DMS79 treated with DMSO at 0.1 percent for 48 hours (cell line): ENCODE results near the gene CSRP2.
A peak's percentile ranks its signal among the peaks of the same experiment; 100 is the strongest.

Source experiments
- DNase-seq: peaks from one replicate; lab custom pipeline; 2025; lab: John Stamatoyannopoulos, UW

Gene CSRP2

DNA sequence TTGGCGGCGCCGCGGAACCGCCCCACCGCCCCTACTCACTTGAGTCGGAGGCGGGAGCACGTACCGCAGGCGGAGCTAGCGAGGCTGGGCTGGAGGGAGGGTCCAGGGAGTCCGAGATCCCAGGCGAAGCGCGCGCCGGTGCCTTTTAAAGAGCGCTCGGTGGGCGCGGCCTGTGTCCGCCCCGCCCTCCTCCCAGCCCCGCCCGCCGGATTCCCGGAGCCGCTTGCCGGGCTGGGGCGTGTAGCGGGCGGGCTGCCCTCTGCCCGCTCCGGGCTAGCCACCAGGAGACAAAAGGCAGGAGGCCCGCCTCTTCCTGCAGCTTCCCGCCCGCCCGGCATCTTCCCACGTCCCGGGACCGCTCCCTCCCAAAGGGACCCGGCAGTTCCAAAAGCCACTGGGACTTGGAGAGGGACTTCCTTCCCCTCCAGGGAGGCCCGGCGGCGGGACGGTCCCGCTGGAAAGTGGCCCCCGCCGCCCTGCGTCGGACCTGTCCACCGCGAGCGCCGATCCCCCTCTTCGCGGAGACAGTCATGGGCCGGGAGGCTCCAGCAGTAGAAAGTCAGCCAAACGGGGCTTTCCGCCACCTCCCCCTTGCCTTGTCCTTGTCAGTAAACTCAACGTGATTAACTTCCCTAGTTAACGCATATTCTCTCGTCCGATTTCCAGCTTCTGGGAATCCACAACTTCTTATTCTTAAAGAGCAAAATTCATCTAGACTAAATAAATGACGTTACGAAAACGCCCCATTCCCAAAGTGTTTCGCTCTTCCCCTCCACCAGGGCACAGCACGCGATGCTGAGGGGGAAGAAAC, at the start of gene CSRP2:
Gene CSRP2 (minus strand): TSS at position 121 of the 811 bp plus-strand sequence. CDS start 12,759 bp downstream, outside the sequence.
- peak; percentile 79 for DNase-seq

DNA sequence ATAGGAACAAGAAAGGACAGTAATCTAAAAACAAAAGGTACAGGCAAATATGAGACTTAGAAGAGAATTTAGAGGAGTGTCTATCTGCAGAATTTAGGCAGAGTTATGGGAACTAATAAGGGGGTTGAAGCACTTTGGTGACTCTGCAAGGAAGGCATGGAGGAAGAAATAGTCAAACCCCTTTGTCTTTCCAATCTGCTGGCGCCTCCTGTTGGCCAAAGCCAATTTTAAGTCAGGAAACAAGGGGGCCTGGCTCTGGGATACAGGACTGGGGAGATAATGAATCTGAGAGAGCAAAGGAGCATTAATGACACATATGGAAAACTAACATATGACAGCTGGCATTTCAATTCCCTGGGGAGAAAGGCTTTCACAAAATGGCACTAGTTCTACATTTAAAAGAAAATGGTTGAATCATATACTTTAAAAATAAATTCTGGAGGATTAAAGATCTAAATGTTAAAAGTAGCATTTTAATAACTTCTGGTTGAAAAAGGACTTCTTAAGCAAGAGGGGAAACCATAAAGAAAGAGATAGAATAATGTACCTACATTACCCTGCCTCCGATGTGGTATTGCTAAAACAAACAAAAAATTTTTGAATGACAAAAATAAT, 48.5 kb upstream of the CSRP2 start:
- no peak for DNase-seq

DNA sequence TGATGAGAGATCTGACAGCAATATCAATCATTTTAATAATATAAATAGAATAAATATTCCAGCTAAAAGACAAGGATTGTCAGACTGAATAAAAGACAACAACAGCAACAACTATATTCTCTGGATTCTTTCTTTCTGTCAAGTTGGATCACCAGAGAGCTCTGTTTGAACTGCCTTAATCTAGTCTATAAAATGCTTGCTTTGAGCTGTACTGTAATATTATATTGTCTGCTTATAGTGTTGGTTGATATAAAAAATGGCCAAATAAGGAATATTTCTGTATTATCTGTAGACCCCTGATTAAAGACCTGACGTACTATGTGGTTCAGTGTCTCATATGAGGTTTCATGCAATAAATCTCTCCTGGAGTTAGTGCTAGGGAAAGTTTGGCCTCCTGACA, 46.3 kb upstream of the CSRP2 start:
- no peak for DNase-seq

DNA sequence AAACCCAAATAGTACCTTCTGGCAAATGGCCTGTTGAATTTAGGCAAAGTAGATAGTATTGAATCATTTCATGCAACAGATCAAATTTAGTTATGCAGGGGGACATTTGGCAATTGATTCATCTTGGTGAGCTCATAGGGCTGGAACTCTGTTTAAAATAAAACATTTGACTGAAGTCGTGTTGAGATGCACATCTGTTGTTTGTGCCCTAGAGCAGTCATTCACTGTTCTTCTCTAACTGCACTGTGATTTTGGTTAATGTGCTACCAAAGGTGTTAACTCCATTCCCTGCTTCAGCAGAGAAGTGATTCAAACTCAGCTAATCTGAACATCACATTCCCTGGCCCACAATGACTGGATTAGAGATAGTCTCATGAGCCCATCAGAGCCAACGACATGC, 44.0 kb upstream of the CSRP2 start:
- no peak for DNase-seq

DNA sequence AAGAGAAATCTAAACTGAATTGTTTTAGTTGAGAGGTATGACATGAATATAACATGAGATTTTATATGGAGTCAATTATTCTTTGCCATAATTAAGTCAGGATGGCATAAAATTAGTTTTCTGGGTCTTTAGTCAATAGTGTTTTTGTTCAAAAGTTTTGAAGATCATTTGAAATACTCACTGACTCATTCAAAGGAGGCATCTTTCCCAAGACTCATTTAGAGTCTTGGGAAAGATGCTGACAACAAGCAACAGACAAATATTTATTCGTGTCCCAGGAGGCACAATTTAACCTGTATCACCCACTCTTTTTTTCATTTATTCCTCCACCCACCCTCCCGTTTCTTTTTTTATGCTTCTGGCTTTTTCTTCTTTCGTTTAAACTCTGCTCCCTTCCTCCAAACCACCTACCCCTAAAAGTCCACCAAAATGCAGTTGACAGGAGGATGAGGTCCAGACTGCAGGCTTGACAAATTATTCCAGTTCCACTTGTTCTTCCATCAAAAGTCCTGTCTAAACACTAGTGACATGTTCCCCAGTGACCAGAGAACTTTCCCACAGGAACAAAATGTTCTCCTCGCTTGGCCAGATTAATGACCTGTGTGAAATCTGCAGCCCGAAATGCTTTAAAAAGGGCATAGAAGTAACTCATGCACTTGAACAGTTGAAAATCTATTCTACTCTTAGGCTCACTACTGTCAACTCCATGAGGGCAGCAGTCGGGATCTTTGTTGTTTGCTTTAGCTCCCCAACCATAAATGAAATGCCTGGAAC, 43.3 kb upstream of the CSRP2 start:
- no peak for DNase-seq

DNA sequence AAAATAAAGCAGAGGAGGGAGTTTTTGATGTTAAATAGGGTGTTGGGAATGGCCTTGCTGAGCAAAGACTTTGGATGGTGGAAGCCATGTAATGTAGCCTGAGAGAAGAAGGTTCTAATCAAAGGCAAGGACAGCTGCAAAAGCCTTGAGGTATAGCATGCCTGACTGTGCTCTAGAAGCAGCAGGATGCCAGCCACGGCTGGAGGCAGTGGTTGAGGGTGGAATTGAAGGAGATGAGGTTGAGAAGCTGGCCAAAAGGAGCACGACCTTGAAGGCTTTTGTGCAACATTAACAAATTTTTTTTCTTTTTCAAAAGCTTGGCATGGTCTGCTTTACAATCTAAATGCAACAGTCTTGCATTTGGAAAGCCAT, 42.3 kb upstream of the CSRP2 start:
- no peak for DNase-seq

DNA sequence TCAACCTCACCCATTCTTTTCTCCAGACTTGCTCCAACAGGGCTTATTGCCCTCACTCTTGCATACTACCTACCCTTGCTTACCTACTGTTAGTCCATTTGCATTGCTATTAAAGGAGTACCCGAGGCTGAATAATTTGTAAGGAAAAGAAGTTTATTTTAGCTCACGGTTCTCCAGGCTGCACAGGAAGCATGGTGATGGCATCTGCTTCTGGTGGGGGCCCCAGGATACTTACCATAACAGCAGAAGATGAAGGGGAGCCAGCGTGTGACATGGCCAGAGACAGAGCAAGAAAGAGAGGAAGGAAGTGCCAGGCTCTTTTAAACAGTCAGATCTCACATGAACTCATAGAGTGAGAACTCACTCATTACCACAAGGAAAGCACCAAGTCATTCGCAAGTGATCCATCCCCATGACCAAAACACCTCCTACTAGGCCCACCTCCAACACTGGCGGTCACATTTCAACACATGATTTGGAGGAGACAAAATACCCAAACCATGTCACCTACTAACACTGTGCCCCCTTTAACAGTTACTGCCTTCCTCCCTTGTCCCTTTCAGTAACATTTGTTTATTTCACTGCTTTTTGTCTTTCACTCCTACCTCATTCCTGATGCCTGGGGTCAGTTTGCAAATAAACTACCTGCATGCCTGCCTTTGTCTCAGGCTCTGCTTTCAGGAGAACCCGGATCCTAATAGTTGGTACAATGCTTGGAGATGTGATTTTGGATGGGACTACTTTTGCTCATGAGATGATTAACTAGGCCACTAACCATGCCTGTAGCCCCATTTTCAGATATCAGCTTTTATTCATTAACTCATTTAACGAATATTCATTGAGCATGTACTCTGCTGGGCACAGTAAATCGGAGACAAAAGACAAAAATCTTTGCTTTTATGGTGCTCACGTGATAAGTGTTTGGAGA, 41.6 kb upstream of the CSRP2 start:
- DNase-seq = no peak

DNA sequence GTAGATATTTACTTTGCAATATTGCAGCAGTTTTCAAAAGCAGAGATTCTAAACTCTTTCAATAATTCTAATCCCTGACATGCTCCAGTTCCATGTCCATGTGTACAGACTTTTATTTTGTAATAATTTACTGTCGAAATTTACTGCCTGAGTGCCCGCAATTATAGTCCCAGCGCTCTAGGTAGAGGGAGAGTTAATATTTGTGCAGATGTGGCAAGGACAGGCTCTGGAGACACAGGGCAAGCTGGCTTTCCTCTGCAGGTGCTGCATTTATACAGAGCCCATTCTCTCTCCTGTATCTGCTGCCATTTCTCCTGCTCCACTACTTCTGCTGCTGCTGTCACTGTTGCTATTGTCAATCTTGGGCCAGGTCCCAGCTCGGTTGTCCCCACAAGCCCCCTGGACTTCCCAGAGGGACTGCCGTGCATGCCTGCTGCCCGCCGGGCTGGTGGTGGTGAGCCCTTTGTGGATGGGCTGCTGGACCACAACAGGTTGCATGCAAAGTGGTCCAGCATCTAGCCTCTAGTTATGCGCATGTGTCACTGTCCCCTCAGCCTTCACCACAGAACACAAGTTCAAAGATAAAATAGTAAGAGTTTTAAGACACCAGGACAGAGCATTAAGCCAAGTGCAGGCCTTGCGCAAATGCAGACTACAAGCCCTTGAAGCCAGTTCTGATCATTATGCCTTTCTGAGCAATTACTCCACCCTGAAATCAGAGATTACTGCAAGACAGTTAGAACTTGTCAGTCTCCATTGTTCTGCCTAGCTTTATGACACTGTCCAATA, 40.8 kb upstream of the CSRP2 start:
- no peak for DNase-seq

DNA sequence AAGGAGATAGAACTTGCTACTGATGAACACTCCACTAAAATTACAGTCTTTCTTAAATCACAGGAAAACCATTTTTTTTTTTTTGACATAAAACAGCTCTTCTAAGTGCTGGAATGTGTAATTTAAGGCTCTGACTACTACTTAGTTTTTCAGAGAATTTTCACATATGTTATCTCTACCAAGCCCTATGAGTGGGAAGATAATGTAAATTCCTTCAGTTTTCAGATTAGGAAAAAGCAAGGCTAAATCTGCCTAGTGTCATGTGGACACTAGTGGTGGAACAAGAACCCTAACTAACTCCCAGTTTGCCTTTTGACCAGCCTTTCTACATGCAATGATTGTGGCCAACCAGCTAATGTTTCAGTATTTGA, 37.3 kb upstream of the CSRP2 start:
- DNase-seq = no peak

DNA sequence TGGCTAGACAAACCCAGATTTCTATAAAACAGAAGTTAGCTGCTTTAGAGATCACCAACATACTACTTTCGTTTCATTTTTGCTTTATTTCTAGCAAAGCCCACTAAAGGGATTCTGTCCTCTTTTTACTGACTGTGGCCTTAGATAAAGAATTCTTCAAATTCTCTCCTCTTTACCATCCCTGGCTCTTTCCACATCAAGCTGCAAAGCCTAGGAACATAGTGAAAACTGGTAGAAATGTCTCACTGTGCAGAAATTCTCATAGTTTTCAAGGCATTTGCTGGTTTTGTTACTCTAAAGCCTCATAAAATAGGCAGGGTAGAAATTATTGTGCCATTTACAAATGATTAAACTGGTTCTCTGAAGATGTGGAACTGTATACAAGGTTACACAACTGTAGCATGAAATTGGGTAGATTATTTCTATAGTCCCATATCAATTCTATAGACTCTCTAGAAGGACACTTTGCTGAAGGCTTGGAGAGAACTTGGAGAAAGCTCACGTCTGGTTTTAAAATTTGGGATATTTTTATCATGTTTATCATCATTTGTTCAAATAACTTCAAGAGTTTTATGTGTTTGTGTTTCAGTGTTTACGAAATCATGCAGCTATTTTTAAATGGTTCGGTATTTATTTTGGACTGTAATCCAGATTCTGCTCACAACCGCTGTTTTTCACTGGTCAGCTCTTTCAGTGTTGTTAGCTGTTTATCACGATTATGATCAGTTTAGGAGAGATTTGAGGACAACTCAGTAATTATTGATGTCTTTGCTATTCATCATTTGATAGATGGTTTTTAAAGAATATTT, 36.7 kb upstream of the CSRP2 start:
- no peak for DNase-seq

DNA sequence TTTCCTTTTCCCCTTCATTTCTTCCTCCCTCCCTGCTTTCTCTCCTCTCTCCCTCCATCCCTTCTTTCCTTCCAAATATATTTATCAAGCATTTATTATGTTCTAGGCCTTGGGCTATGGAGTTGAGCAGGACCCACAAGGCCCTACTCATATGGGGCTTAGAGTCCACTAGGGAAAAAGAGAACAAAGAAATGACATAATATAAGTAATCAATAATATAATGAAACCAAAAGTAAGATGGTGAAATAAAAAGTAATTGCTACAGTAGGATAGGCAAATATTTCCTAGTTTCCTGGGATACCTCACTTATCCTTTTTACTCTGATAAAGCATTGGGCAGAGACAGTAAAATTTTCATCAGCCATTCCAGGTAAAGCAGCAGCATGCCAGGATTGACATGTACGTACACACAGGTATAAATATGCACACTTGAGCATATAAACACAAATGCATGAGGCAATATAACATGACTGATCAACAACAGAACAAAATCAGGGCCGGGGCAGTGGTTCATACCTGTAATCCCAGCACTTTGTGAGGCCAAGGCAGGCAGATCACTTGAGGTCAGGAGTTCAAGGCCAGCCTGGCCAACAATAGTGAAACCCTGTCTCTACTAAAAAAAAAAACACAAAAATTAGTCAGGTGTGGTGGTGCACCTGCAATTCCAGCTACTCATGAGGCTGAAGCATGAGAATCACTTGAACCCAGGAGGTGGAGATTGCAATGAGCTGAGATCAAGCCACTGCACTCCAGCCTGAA, 35.5 kb upstream of the CSRP2 start:
- no peak for DNase-seq

DNA sequence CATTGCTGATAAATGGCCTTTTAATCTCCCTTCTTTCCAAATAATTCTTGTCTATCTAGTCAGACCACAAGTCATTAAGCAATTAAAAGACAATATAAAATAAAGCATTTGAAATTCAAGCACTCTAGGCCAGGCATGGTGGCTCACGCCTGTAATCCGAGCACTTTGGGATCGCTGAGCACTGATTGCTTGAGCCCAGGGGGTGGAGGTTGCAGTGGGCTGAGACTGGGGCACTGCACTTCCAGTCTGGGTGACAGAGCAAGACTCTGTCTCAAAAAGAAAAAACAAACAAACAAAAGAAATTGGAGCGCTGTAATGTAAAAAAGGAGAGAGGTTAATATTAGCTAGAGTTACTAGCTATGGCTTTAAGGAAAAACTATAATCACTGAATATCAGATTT, 30.5 kb upstream of the CSRP2 start:
- DNase-seq = peak; percentile 8

DNA sequence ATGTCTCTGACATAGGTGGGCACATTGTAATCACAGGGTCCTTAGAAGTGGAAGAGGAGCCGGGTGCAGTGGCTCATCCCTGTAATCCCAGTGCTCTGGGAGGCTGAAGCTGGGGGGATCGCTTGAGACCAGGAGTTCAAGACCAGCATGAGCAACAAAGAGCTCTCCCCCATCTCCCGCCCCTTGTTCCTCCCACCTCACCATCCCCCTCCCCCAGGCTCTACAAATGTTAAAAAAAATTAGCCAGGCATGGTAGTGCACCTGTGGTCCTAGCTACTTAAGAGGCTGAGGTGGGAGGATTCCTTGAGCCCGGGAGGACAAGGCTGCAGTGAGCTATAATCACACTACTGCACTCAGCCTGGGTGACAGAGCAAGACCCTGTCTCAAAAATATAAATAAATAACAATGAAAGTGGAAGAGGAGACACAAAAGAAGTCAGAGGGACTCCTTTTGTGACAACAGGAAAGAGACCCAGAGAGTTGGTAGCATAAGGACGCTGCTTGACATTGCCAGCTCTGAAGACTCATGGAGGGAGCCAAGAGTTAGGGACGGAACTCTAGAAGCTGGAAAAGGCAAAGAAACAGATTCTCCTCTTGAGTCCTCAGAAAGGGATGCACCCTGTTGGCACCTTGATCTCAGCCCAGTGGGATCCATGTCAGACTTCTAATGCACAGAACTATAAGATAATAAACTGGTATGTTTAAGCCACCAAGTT, 29.6 kb upstream of the CSRP2 start:
- DNase-seq = no peak

DNA sequence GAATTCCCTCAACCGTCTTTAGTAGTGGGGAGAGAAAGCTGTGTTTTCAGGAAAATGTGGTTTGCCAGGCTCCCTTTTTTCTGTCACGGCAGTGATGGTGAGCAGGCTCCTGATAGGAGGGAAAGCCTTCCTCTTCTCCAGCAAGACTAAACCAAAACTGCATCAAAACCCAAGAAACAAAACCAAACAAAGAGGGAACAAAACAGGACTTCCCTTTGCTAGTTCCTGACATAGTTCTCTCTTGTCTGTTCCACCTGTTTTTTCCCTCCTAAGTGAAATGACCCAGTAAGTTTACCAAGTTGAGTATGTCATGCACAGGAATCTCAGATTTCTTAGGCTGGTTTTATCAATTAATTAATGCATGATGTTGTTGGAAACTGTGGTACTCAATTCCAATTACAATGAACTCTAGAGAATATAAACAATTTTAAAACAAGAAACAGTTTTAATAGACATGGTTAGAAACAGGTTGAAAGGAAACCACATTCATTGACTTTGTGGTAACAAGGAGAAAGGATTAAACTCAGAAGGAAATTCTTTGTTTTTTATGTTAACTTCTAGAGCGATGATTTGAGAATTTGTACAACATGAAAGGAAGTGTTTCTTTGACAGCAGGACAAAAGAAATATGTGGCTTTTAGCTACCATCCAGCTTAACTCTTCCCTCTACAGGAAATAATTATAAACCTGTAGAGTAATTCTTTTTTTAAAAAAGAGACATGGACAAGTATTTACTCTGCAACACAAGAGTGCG, 23.0 kb upstream of the CSRP2 start:
- DNase-seq = no peak

DNA sequence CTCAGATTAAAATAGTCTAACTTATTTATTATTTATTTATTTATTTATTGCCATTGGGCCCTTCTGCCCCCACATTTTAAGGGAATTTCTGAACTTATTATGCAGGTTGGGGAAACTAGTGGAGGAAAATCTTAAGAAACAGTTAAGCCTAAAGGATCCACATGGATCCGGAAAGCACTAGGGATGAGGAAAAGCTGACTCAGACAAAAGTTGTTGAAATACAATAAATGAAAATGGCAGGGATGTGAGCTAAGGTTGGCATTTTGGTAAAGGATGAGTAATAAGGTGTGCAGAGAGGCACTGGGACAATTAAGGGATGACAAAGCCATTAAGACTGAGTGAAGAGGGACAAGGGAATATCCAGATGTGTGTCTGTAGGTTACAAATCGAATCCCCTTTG, 20.7 kb upstream of the CSRP2 start:
- DNase-seq = no peak

DNA sequence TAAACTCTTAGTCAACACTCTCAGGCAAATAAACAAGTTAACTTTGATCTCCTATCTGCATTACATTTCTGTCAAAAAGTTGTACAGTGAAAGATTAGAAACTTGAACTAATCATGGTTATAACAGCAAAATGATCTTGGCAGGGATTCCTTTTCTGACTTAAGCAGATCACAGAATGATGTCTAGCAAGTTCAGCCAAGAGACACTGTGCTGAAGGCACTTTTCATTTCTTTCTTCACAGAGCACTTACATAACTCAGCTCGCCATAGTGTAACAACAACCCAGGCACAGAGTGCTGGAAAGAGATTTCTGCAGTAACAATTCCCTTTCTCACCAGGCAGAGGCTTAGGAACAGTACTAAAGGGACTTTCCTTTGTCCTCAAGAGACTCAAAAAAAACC, 19.6 kb upstream of the CSRP2 start:
- DNase-seq = no peak

DNA sequence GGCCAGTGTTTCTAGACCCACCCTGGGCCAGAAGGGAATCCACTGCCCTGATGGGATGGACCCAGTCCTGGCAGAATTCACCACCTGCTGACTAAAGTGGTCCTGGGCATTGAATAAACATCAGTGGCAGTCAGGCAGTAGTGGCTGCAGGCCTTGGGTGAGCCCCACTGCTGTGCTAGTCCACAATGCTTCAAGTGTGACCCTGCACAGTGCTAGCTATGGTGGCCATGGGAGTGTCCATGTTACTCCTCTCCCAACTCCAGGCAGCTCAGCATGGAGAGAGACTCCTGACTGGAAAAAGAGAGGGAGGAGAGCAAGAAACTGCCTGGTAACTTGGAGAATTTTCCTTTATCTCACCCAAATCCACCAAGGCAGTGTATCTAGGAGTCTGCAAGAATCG, 17.5 kb upstream of the CSRP2 start:
- no peak for DNase-seq

DNA sequence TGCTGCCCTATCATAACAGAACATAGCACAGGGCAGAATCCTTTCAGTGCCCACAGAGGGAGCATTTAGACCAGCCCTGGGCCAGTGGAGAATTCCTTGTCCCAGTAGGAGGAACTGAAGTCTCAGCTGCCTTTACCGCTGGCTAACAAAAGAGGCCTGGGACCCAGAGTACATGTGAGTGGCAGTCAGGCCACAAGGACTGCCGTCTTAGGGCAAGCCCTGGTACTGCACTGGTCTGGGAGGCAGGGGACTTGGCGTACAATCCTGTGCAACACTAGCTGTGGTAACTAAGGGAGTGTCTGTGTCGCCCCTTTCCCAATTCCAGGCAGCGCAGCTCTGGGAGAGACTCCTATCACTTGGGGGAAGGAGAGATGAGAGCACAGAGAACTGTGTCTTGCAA, 17.0 kb upstream of the CSRP2 start:
- DNase-seq = no peak
